ENCODE data around the gene GSTA2. TPM values are rescaled to one million over a fixed set of nuclear protein-coding genes. Genes with fewer than 3 reads are reported as not detected.
"Not testable (repeated sequence)": the region's sequence is repeated elsewhere in the genome, so short reads cannot be mapped to it uniquely, and the experiment has no call there.

Gene GSTA2
- total and polyA plus RNA-seq, 3 experiments from 2014 or later: not detected

- H3K4me3 Mint-ChIP-seq; H3K36me3 ChIP-seq (ENCODE audit: insufficient read depth, low read length); H3K36me3 Mint-ChIP-seq; H3K27ac Mint-ChIP-seq; H3K4me3 ChIP-seq (ENCODE audit: low read length); DNase-seq; H3K27ac ChIP-seq (ENCODE audit: low read depth, low read length); H3K4me1 ChIP-seq (ENCODE audit: insufficient read depth, low read length); H3K27me3 ChIP-seq (ENCODE audit: insufficient read depth, low read length, poor library complexity, severe bottlenecking); H3K4me1 Mint-ChIP-seq; CTCF ChIA-PET; H3K9me3 Mint-ChIP-seq; H3K9me3 ChIP-seq (ENCODE audit: low read length); POLR2A ChIA-PET: not testable (repeated sequence)
- H3K27me3 Mint-ChIP-seq: peaks cover 16 to 55% of the 10 kb centered on the region in 2 donors
Observed at GRCh38 chr6:52776711-52777351, 13.6 kb upstream of the GSTA2 start.

- H3K4me3 Mint-ChIP-seq; H3K9me3 ChIP-seq (ENCODE audit: low read length); H3K9me3 Mint-ChIP-seq; DNase-seq; CTCF ChIA-PET; H3K4me3 ChIP-seq (ENCODE audit: low read length); H3K27me3 ChIP-seq (ENCODE audit: insufficient read depth, low read length, poor library complexity, severe bottlenecking); H3K36me3 Mint-ChIP-seq; H3K4me1 ChIP-seq (ENCODE audit: insufficient read depth, low read length); H3K36me3 ChIP-seq (ENCODE audit: insufficient read depth, low read length); H3K27ac ChIP-seq (ENCODE audit: low read depth, low read length); H3K4me1 Mint-ChIP-seq; POLR2A ChIA-PET; H3K27me3 Mint-ChIP-seq; H3K27ac Mint-ChIP-seq: not testable (repeated sequence)
Observed at GRCh38 chr6:52769399-52769798, 6.1 kb upstream of the GSTA2 start.

GRCh38 chr6:52767658-52768057, 4.4 kb upstream of the GSTA2 start:
- H3K4me1 ChIP-seq (ENCODE audit: insufficient read depth, low read length); H3K36me3 ChIP-seq (ENCODE audit: insufficient read depth, low read length); H3K9me3 Mint-ChIP-seq; CTCF ChIA-PET; H3K4me3 Mint-ChIP-seq; H3K4me1 Mint-ChIP-seq; H3K27ac Mint-ChIP-seq; H3K27me3 ChIP-seq (ENCODE audit: insufficient read depth, low read length, poor library complexity, severe bottlenecking); H3K9me3 ChIP-seq (ENCODE audit: low read length); H3K36me3 Mint-ChIP-seq; H3K4me3 ChIP-seq (ENCODE audit: low read length); DNase-seq; POLR2A ChIA-PET; H3K27ac ChIP-seq (ENCODE audit: low read depth, low read length): not testable (repeated sequence)
- H3K27me3 Mint-ChIP-seq: peaks cover 4 to 15% of the 10 kb centered on the region in 2 donors

- H3K27ac Mint-ChIP-seq; H3K4me3 ChIP-seq (ENCODE audit: low read length); H3K4me3 Mint-ChIP-seq; H3K27me3 ChIP-seq (ENCODE audit: insufficient read depth, low read length, poor library complexity, severe bottlenecking); DNase-seq; H3K36me3 Mint-ChIP-seq; CTCF ChIA-PET; H3K9me3 Mint-ChIP-seq; H3K4me1 ChIP-seq (ENCODE audit: insufficient read depth, low read length); H3K4me1 Mint-ChIP-seq; POLR2A ChIA-PET; H3K36me3 ChIP-seq (ENCODE audit: insufficient read depth, low read length); H3K27ac ChIP-seq (ENCODE audit: low read depth, low read length); H3K9me3 ChIP-seq (ENCODE audit: low read length): not testable (repeated sequence)
- H3K27me3 Mint-ChIP-seq: peaks cover 15 to 34% of the 10 kb centered on the region in 2 donors
Observed at GRCh38 chr6:52761673-52762491, 1.4 kb downstream of the GSTA2 start.

GRCh38 chr6:52760105-52760765, 3.0 kb downstream of the GSTA2 start:
- Histone ChIP-seq H3K27ac (ENCODE audit: low read depth, low read length) (no peak overlapping the region), H3K4me3 (ENCODE audit: low read length) (no peak overlapping the region), H3K9me3 (ENCODE audit: low read length) (no peaks in the 10 kb centered on the region), H3K36me3 (ENCODE audit: insufficient read depth, low read length) (no peaks in the 10 kb centered on the region), H3K4me1 (ENCODE audit: insufficient read depth, low read length) (no peaks in the 10 kb centered on the region), H3K27me3 (ENCODE audit: insufficient read depth, low read length, poor library complexity, severe bottlenecking) (no peaks in the 10 kb centered on the region)
- Mint-ChIP-seq H3K36me3 (no peaks in the 10 kb centered on the region), H3K9me3 (no peaks in the 10 kb centered on the region), H3K27me3 (peaks cover 13 to 46% of the 10 kb centered on the region in 2 donors), H3K27ac (no peak overlapping the region), H3K4me1 (no peaks in the 10 kb centered on the region), H3K4me3 (no peak overlapping the region)
- ChIA-PET POLR2A (no interaction called here), CTCF (no interaction called here)
- DNase-seq: no peak

- H3K27me3 Mint-ChIP-seq: peaks cover 13 to 53% of the 10 kb centered on the region in 2 donors
- no peaks in the 10 kb centered on the region for H3K36me3 ChIP-seq (ENCODE audit: insufficient read depth, low read length)
- no peak overlapping the region for H3K27ac ChIP-seq (ENCODE audit: low read depth, low read length)
- H3K4me1 Mint-ChIP-seq: no peaks in the 10 kb centered on the region
- ChIA-PET CTCF (no interaction called here), POLR2A (interaction anchor here (0.7 kb wide), 1 partner anchor 295 kb away, joined by 5 read pairs; no protein-coding TSS in a partner anchor)
- no peak overlapping the region for H3K27ac Mint-ChIP-seq
- no peak overlapping the region for H3K4me3 Mint-ChIP-seq
- DNase-seq: no peak
- no peaks in the 10 kb centered on the region for H3K9me3 Mint-ChIP-seq
- no peaks in the 10 kb centered on the region for H3K36me3 Mint-ChIP-seq
- H3K9me3 ChIP-seq (ENCODE audit: low read length): no peaks in the 10 kb centered on the region
- H3K4me3 ChIP-seq (ENCODE audit: low read length): no peak overlapping the region
- no peaks in the 10 kb centered on the region for H3K4me1 ChIP-seq (ENCODE audit: insufficient read depth, low read length)
- H3K27me3 ChIP-seq (ENCODE audit: insufficient read depth, low read length, poor library complexity, severe bottlenecking): no peaks in the 10 kb centered on the region
Observed at GRCh38 chr6:52759085-52759484, 4.2 kb downstream of the GSTA2 start.

- H3K27ac Mint-ChIP-seq; H3K27me3 ChIP-seq (ENCODE audit: insufficient read depth, low read length, poor library complexity, severe bottlenecking); H3K4me3 Mint-ChIP-seq; H3K9me3 Mint-ChIP-seq; H3K4me3 ChIP-seq (ENCODE audit: low read length); POLR2A ChIA-PET; CTCF ChIA-PET; H3K4me1 Mint-ChIP-seq; H3K9me3 ChIP-seq (ENCODE audit: low read length); H3K27ac ChIP-seq (ENCODE audit: low read depth, low read length); DNase-seq; H3K36me3 Mint-ChIP-seq; H3K4me1 ChIP-seq (ENCODE audit: insufficient read depth, low read length); H3K36me3 ChIP-seq (ENCODE audit: insufficient read depth, low read length): not testable (repeated sequence)
- H3K27me3 Mint-ChIP-seq: peaks cover 13 to 54% of the 10 kb centered on the region in 2 donors
Observed at GRCh38 chr6:52757651-52758338, 5.5 kb downstream of the GSTA2 start.

- H3K27ac Mint-ChIP-seq: no peak overlapping the region
- H3K9me3 Mint-ChIP-seq: peaks cover 0 to 6% (median 4%) of the 10 kb centered on the region in 5 donors
- H3K4me3 Mint-ChIP-seq: no peak overlapping the region
- H3K9me3 ChIP-seq (ENCODE audit: low read length): no peaks in the 10 kb centered on the region
- no peak overlapping the region for H3K4me3 ChIP-seq (ENCODE audit: low read length)
- no peaks in the 10 kb centered on the region for H3K36me3 ChIP-seq (ENCODE audit: insufficient read depth, low read length)
- peaks cover 10 to 45% of the 10 kb centered on the region in 2 donors for H3K27me3 Mint-ChIP-seq
- no peaks in the 10 kb centered on the region for H3K4me1 Mint-ChIP-seq
- POLR2A ChIA-PET: no interaction called here
- no peak overlapping the region for H3K27ac ChIP-seq (ENCODE audit: low read depth, low read length)
- H3K4me1 ChIP-seq (ENCODE audit: insufficient read depth, low read length): no peaks in the 10 kb centered on the region
- CTCF ChIA-PET: no interaction called here
- no peaks in the 10 kb centered on the region for H3K27me3 ChIP-seq (ENCODE audit: insufficient read depth, low read length, poor library complexity, severe bottlenecking)
- DNase-seq: no peak
- H3K36me3 Mint-ChIP-seq: peaks cover 0 to 2% (median 0%) of the 10 kb centered on the region in 3 donors
Observed at GRCh38 chr6:52754443-52754842, 8.8 kb downstream of the GSTA2 start.

All from CD8-positive, alpha-beta memory T cell (primary cell).